Duodenal mucosa (tissue), 2 donors: Measurements from ENCODE around the gene DCLRE1C.

ENCODE experiments used
- H3K27ac ChIP-seq: one replicate; pipeline ENCODE4 v1.7.0; 2013; ENCODE audit warnings: low read depth, low read length
- H3K27me3 ChIP-seq, 2 donors: one replicate each; pipeline ENCODE4 v1.7.0; 2013; ENCODE audit warnings: low read length in 2 of 2, control low read depth in 1 of 2; ENCODE audit not compliant: insufficient read depth in 2 of 2, control insufficient read depth in 1 of 2
- H3K36me3 ChIP-seq, 2 donors: one replicate each; pipeline ENCODE4 v1.7.0; 2013; ENCODE audit warnings: low read length in 2 of 2, control low read depth in 1 of 2; ENCODE audit not compliant: insufficient read depth in 2 of 2, control insufficient read depth in 1 of 2
- H3K4me1 ChIP-seq, 2 donors: one replicate each; pipeline ENCODE4 v1.7.0; 2013; ENCODE audit warnings: low read length in 2 of 2, control low read depth in 1 of 2; ENCODE audit not compliant: insufficient read depth in 2 of 2, control insufficient read depth in 1 of 2
- H3K4me3 ChIP-seq, 2 donors: one replicate each; pipeline ENCODE4 v1.7.0; 2013; ENCODE audit warnings: low read length in 2 of 2, low read depth in 1 of 2
- H3K9ac ChIP-seq, 2 donors: one replicate each; pipeline ENCODE4 v1.7.0; 2013; ENCODE audit warnings: low read length in 2 of 2, low read depth in 1 of 2
- H3K9me3 ChIP-seq, 2 donors: one replicate each; pipeline ENCODE4 v1.7.0; 2013; ENCODE audit warnings: low read length in 2 of 2, control low read depth in 1 of 2; ENCODE audit not compliant: control insufficient read depth in 1 of 2

The DCLRE1C gene

GRCh38 chr10:14971867-14972448 is 18.1 kb upstream of the DCLRE1C start:
- H3K27ac ChIP-seq: no peak overlapping the region
- no peak overlapping the region for H3K4me3 ChIP-seq
- H3K9ac ChIP-seq: no peak overlapping the region
- no peaks in the 10 kb centered on the region for H3K27me3 ChIP-seq
- no peaks in the 10 kb centered on the region for H3K36me3 ChIP-seq
- no peaks in the 10 kb centered on the region for H3K9me3 ChIP-seq
- H3K4me1 ChIP-seq: no peaks in the 10 kb centered on the region

- H3K36me3 ChIP-seq: no peaks in the 10 kb centered on the region
These were observed 14.0 kb upstream of the DCLRE1C start for GRCh38 chr10:14967897-14968296.

GRCh38 chr10:14959221-14960057 is 5.5 kb upstream of the DCLRE1C start, which contains the start of gene MEIG1:
MEIG1 (plus strand) TSS chr10:14959388; CDS start chr10:14966469, 7,081 bp downstream.
- H3K4me3 ChIP-seq: peak within 1 kb of the TSS; percentile 86 to 87
- peaks cover 0 to 6% of the 10 kb centered on the region in 2 donors for H3K4me1 ChIP-seq
- no peaks in the 10 kb centered on the region for H3K27me3 ChIP-seq
- peak within 1 kb of the TSS; percentile 84 for H3K27ac ChIP-seq
- H3K9me3 ChIP-seq: no peaks in the 10 kb centered on the region
- H3K36me3 ChIP-seq: no peaks in the 10 kb centered on the region
- H3K9ac ChIP-seq: peak within 1 kb of the TSS; percentile 87 to 88

More at GRCh38 chr10:14967897-14968296, 14.0 kb upstream of the DCLRE1C start:
- Histone ChIP-seq H3K27me3 (no peaks in the 10 kb centered on the region), H3K4me3 (no peak overlapping the region), H3K9me3 (no peaks in the 10 kb centered on the region), H3K4me1 (no peaks in the 10 kb centered on the region), H3K9ac (no peak overlapping the region), H3K27ac (no peak overlapping the region)

GRCh38 chr10:14958872-14959220 is 5.0 kb upstream of the DCLRE1C start:
- Histone ChIP-seq H3K27ac (peak overlapping the region; percentile 84), H3K9me3 (no peaks in the 10 kb centered on the region), H3K27me3 (no peaks in the 10 kb centered on the region), H3K36me3 (no peaks in the 10 kb centered on the region), H3K4me3 (peak overlapping the region; percentile 86 to 87), H3K4me1 (peaks cover 0 to 6% of the 10 kb centered on the region in 2 donors), H3K9ac (peak overlapping the region; percentile 71 to 87)

- Histone ChIP-seq H3K27me3 (no peaks in the 10 kb centered on the region), H3K4me1 (peaks cover 12 to 20% of the 10 kb centered on the region in 2 donors), H3K9ac (peak overlapping the region in 1 of 2 donors; percentile 74), H3K9me3 (no peaks in the 10 kb centered on the region), H3K4me3 (peak overlapping the region; percentile 73 to 82), H3K36me3 (peaks cover 0 to 5% of the 10 kb centered on the region in 2 donors), H3K27ac (no peak overlapping the region)
These were observed 1.0 kb upstream of the DCLRE1C start for GRCh38 chr10:14954934-14955333.

GRCh38 chr10:14953424-14954000 is 384 bp downstream of the DCLRE1C start:
- Histone ChIP-seq H3K4me1 (peaks cover 12 to 20% of the 10 kb centered on the region in 2 donors), H3K9ac (peak overlapping the region; percentile 61 to 74), H3K27ac (peak overlapping the region; percentile 79), H3K27me3 (no peaks in the 10 kb centered on the region), H3K36me3 (peaks cover 5% of the 10 kb centered on the region in 2 donors), H3K9me3 (no peaks in the 10 kb centered on the region), H3K4me3 (peak overlapping the region; percentile 73 to 82)

- peaks cover 12 to 20% of the 10 kb centered on the region in 2 donors for H3K4me1 ChIP-seq
- H3K9me3 ChIP-seq: no peaks in the 10 kb centered on the region
- H3K9ac ChIP-seq: peak overlapping the region; percentile 61 to 74
- no peaks in the 10 kb centered on the region for H3K27me3 ChIP-seq
- H3K27ac ChIP-seq: peak overlapping the region; percentile 79
- H3K36me3 ChIP-seq: peaks cover 5 to 11% of the 10 kb centered on the region in 2 donors
- H3K4me3 ChIP-seq: peak overlapping the region; percentile 73 to 82
These were observed 959 bp downstream of the DCLRE1C start for GRCh38 chr10:14952851-14953423.

GRCh38 chr10:14949291-14949690 is 4.6 kb downstream of the DCLRE1C start:
- H3K9me3 ChIP-seq: no peaks in the 10 kb centered on the region
- H3K4me1 ChIP-seq: peaks cover 12 to 14% of the 10 kb centered on the region in 2 donors
- no peak overlapping the region for H3K27ac ChIP-seq
- no peaks in the 10 kb centered on the region for H3K27me3 ChIP-seq
- no peak overlapping the region for H3K9ac ChIP-seq
- H3K36me3 ChIP-seq: peaks cover 19 to 41% of the 10 kb centered on the region in 2 donors
- H3K4me3 ChIP-seq: no peak overlapping the region

GRCh38 chr10:14947268-14947667 is 6.6 kb downstream of the DCLRE1C start:
- Histone ChIP-seq H3K27me3 (no peaks in the 10 kb centered on the region), H3K9me3 (no peaks in the 10 kb centered on the region), H3K4me3 (no peak overlapping the region), H3K27ac (no peak overlapping the region), H3K9ac (no peak overlapping the region), H3K36me3 (peaks cover 19 to 49% of the 10 kb centered on the region in 2 donors), H3K4me1 (peaks cover 4 to 6% of the 10 kb centered on the region in 2 donors)

GRCh38 chr10:14945108-14945507 is 8.8 kb downstream of the DCLRE1C start:
- no peaks in the 10 kb centered on the region for H3K4me1 ChIP-seq
- no peak overlapping the region for H3K4me3 ChIP-seq
- peaks cover 19 to 49% of the 10 kb centered on the region in 2 donors for H3K36me3 ChIP-seq
- H3K9ac ChIP-seq: no peak overlapping the region
- no peaks in the 10 kb centered on the region for H3K27me3 ChIP-seq
- H3K27ac ChIP-seq: no peak overlapping the region
- no peaks in the 10 kb centered on the region for H3K9me3 ChIP-seq
